GM19438 (cell line): ENCODE measurements around the gene TRIM44.
"Not testable (repeated sequence)": the region's sequence is repeated elsewhere in the genome, so short reads cannot be mapped to it uniquely, and the experiment has no call there.

Source experiments
- ATAC-seq: cut with Tn5 transposase; IDR thresholded peaks from one replicate; pipeline ENCODE4 v1.9.1; 2021; ENCODE audit warnings: low read depth; ENCODE audit not compliant: unreplicated experiment

TRIM44 gene

DNA sequence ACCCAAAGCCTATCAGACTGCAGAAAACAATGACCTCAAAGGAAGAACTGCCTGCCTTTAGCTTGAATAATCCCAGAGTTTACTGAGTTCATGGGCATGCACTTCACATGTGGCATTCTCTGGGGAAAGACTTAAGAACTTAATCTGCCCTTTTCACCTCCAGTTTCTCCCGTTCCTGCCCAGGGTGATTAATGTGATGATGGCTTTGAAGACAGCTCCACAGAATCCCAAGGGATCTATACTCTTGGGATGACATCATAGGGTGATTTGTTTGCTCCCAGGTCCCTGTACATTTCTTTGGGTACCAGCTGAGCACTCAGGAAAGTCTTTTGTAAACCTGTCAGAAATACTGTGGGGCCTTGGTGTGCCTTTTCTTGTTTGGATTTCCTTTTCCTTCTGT, 30.3 kb upstream of the TRIM44 start:
- no peak for ATAC-seq

DNA sequence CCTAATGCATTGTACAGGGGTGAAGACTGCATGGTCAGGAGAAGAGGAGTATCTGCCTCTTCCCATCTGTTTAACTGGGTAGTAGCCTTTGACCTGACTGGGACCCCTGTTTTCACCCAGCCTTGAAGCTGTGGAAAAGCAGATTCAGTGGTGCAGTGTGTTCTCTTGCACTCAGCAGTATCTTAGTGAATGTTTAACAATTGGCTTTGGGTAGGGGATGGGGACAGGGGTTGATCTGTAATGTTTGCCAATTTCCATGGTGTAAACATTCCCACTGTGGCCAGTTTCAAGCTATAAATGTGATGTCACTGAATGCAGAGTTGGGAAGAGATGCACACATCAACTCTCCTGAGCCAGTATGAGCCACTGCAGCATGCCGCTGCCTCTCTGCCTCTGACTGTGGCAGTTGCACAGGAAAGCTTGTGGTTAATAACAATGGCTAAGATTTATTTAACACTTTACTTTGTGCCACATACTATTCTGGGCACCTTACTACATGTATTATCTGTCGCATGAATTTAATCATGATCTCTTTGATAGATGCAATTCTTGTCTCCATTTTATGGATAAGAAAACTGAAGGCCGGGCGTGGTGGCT, 28.6 kb upstream of the TRIM44 start:
- no peak for ATAC-seq

DNA sequence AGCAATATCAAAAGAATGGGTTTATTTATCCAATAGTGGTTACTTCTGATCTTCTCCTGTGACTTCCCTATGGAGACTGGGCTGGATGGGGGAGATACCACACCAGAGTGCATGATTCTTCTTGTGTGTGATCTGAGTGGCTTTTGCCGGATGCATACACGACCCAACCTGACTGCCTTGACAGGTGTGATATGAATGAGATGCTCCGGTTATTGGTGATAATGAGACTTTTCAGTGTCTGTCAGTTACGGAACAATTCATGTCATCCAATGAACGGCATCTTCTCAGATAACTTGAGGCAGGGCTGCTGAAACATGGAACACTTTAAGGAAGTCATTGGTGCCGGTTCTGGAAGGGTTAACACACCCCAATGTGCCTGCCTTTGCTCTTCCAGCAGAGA, 26.6 kb upstream of the TRIM44 start:
- no peak for ATAC-seq

DNA sequence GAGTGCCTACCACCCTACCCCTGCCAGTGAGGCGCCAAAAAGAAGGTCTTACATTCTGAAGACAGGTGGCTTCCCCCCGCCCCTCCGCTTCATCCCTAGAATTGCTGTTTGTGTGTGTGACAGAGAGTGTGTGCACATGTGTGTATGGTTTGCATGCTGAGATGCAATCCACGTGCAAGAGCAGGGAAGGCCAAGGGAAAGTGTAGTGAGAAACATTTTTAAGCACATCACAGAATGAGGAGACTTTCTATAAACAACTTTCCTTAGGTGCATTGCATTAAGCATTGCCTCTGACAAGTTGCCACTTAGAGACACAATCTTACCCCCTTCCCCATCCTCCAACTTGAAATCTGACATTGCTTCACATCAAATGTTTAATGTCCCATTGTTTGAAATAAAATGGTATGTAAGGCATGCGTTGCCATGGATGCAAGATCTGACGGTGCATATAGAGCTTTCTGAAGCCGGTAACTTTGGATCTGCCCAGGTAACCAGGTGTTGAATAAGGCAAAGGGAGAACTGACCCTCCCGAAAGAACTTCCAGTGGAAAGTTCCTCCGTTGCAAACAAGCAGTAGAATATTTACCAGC, 22.9 kb upstream of the TRIM44 start:
- ATAC-seq, result no peak

DNA sequence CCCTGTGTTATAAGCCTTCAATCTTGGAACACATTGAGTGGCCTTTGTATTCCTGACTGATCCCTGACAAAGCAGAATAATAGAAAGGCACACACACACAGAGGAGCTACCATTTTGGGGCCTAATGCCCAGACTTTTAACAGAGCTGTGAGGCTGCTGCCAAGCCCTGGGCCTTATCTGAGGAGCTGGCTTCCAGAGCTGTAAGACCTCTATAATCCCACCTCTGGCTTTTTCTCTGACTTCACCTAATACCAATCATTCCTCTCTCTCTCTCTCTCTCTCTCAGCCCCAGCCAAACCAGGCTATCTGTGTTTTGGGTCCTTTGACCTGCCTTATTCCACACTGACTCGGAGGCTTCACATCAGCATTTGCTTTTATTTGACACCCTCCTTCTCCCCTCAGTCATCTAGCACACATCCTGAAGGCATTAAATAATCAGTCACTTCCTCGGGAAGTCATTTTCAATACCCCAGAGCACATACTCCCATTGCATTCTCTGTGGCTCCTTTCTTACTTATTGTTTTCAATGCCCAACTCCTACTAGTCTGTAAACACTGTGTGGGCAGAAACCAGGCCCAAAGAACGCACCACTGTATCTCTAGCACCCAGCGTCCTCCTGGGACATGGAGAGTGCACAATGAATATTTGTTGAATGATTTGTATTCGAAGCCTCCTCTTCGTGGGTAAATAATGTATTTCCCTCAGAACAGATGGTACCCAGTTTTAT, 21.2 kb upstream of the TRIM44 start:
- no peak for ATAC-seq

DNA sequence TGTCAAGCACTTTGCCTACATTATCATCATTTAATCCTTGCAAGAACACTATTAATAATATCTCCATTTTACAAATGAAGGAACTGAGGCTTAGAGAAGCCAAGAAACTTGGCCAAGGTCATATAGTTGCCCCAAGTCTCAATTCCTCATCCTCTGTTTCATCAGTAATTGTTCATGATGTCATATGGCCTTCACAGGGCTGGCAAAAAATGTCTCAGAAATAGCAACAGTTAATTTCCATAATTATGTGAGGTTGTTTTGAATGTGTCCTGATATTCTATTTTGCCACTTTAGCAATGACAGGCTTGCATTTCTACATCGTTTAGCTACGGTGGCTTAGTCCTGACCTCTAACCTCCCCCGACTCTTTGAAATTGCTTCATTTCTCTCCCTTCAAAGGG, 20.6 kb upstream of the TRIM44 start:
- ATAC-seq, result no peak

DNA sequence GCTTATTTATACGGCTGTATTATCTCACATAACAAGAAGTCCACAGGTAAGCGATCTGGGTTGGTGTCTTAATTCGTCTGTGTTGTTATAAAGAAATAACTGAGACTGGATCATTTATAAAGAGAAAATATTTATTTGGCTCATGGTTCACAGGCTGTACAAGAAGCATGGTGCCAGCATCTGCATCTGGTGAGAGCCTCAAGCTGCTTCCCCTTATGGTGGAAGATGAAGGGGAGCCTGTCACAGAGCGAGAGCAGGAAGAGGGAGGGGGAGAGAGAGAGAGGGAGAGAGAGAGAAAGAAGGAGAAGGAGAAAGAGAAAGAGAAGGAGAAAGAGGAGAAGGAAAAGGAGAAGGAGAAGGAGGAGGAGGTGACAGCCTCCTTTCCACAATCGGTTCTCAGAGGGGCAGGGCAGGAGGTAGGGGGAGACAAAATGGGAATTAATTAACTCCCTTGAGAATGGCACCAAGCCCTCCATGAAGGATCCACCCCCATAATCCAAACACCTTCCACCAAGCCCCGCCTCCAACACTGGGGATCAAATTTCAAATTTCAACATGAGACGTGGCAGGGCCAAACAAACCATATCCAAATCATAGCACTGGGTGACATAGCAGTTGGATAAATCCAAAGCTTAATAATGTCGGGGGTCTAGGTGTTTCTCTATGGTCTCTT, 15.0 kb upstream of the TRIM44 start:
- ATAC-seq, result no peak

DNA sequence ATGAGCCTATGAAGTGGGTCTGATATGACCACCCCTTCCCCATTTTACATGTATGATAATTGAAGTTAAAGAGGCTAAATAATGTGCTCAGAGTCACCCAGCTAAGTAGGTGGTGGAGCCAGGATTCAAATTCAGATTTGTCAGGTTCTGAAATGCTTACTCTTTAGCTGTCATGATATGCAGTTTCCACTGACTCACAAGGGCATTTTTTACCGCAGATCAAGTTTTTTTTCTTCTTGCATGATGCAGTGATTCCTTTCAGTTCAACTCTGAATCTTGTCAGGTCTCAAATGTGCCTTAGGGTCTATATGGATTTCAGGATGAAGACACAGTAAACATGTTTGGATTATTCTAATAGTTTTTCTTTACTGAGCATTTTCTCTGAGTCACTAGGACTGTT, 12.6 kb upstream of the TRIM44 start:
- no peak for ATAC-seq

DNA sequence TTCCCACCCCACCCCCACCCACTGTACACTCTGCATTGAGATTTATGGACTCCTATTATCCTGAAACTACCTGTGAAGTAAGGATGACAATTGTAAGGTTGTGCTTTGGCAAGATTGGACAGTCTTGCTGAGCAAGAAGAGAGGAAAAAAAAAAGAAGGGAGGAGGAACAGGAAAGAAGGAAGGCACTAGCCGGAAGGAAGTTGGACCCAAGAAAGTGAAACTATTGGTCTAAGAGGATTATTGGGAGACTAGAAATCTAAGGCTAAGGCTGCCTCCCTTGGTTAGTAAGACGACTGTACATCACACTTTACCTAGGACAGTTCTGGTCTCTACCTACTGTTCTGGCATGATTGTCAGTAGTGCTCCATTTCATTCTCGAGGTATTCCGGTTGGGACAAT, 12.1 kb upstream of the TRIM44 start:
- no peak for ATAC-seq

DNA sequence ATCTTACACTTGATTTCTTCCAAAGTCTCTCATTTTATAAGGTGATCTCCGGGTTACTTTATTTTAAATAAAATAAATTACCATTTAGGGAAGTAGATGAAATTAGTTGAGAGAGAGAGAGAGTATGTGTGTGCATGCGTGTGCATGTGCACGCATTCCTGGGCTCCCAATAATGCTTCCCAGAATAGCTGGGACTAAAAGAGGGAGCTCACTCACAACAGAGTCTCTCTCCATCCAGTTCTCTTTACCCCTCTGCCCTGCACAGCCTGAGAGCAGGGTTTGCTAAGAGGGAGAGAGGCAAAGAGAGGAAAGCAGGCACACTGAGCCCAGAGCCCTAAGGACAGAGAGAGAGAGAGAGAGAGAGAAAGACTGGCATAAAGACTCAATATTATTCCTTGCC, 11.3 kb upstream of the TRIM44 start:
- ATAC-seq, result no peak

DNA sequence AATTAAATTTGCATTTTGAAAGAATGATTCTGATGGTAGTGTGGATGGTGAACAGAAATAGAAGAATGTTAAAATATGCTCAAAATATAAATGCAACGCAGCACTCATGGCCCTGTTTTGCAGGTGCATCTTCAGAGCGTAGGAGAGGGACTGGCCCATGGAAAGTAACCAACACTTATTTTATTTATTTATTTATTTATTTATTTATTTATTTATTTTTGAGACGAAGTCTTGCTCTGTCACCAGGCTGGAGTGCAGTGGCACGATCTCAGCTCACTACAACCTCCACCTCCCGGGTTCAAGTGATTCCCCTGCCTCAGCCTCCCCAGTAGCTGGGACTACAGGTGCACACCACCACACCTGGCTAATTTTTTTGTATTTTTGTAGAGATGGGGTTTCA, 9.8 kb upstream of the TRIM44 start:
- ATAC-seq, result not testable (repeated sequence)

DNA sequence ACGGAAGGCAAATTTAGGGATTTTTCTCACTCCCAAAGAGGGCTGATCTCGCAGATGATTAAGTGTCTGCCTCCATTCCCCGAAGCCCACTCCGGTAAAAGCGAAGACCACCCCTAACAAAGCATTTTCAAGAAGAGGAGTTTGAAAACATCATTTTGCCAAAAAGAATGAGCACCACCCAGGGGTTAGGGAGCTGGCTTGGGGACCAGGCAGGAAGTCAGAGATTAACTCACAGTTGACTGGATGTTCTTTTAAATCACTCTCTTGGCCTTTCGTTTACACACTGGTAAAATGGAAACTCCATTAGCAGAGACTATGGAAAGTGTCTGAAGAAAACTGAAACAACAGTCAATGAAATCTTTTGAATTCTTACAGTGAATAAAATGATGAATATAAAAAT, 7.9 kb upstream of the TRIM44 start:
- ATAC-seq, result no peak

DNA sequence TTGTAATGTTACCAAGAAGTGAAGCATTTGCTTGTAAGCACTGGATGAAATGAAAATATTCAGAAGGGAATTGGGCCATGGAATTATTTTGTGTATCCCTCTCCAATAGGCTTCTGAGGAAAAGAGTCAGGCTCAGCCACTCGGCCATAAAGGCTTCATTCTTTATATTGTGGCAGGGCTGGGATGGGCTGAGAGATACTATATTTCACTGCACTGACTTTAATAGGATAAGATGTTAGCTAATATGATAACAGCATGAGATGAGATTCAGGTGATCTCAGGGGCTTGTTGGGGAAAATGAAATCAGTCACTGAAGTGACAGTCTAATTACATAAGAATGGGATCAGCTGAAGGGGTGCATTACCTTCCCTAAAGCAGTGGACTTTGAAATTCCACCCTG, 7.3 kb upstream of the TRIM44 start:
- ATAC-seq, result no peak

DNA sequence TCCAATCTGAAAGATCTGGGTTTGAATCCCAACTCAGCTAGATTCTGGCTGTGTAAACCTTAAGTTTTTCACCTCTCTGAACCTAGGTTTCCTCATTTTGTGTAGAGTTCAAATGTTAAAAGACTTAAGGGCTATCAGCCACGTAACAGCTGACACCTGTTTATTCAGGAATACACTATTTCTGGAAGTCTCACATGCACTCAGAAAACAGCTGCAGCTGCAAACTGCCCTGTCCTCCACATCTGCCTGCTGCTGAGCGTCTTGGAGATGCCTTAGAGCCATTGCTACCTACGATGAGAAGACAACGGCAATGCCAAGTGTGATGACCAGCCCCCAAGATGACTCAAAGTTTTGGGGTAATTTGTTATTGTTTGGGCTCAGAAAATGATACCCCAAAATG, 6.7 kb upstream of the TRIM44 start:
- no peak for ATAC-seq

DNA sequence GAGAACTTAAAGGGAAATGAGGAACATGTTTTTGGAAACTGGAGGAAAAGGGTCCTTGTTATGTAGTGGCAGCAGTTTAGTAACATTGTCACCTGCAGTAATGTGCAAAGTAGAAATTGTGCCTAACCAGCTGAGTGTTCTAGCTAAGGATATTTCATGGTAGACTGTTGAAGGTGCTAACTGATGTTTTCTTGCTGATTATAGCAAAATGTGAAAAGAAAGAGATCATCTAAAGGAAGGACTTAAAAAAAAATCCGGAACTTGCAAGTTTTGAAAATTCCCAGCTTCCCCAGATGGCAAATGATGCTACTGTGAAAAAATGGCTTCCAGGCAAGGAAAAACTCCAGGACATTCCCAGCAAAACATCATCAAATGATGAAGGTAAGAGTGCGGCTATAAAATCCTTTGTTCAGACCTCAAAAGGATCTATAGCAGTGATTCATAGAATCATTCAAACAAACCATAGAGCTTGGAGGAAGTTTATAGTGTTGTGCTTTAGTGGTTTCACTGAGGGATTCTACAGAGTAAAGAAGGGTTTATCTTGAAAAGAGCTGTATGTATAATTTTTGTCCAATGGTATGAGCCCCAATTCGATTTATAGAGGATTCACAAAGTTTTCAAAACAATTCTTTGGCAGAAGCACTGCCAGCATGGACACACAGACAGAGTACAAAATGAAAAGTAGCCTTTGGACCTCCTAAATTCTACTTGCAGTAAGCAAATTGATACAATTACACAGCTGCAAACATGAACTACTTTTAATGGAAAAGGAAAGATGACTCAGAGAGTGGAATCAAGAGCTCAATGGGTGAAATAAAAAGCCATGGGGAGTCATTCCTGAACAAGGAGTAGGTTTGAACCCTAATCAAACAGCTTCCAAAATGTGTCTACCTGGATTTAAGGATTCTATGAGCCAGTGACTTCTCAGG, 4.3 kb upstream of the TRIM44 start:
- ATAC-seq, result no peak

DNA sequence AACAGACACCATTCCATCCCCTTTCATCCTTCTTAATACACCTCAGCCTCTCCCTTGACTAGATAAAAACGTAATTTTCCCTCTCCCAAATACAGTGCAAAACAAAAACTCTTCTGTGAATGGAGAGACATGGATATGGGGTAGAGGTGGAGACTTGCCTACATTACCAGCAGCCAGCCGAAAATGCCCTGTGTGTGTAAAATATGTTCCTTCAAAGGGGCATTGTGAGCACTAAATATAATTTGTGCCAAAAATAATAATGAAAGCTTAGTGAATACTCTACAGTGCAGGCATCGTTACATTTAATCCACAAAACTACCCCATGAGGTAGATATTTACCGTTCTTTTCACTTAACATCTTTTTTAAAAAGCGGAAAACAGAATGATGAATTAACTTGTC, 1.0 kb upstream of the TRIM44 start:
- ATAC-seq, result no peak

DNA sequence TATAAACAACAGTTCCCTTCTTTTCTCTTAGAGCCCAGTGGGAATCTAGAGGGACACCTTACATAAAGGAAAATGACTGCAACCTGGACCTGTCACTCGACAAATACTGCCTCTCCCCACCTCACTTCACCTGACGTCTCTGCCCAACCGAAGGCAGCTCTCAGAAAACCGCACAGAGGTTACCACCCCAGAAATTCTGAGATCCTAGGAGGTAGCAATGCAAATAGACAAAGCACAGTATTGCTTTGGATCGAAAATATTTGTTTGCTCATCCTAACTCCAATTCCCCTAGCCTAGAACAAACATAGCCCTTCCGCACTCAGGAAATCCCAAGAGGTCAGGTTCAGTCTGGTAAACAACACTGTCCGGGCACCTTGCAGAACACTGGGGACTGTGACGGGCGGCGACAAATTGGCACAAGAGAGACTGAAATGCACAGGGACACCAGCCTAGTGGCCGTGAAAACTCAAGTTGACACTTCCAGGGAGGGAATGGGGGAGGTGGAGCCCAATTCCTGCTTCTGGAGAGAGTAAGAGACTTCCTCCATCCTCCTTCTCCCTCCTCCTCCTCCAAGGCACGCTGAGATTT, 420 bp upstream of the TRIM44 start:
- ATAC-seq, result peak; percentile 51

DNA sequence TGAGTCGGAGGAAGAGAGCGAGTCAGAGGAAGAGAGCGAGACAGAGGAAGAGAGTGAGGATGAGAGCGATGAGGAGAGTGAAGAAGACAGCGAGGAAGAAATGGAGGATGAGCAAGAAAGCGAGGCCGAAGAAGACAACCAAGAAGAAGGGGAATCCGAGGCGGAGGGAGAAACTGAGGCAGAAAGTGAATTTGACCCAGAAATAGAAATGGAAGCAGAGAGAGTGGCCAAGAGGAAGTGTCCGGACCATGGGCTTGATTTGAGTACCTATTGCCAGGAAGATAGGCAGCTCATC, 780 bp downstream of the TRIM44 start:
- ATAC-seq, result no peak

DNA sequence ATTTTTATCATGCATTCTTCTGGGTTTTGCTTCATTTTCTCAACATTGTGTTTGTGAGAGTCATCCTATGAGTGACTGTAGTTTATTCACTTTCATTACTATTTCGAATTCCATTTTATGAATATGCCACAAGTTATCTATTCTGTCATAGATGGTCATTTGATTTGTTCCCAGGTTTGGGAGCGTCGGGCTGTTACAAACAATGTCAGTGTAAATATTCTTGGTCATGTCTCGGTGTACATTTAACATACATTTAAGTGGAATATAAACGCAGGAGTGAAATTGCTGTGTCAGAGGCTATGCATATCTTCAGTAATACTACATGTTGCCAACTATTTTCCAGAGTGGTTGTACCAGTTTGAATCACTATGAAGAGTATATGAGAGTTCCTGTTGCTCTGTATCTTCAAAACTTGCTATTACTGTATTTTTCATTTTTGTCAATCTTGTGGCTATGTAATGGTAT, 2.4 kb downstream of the TRIM44 start:
- no peak for ATAC-seq

DNA sequence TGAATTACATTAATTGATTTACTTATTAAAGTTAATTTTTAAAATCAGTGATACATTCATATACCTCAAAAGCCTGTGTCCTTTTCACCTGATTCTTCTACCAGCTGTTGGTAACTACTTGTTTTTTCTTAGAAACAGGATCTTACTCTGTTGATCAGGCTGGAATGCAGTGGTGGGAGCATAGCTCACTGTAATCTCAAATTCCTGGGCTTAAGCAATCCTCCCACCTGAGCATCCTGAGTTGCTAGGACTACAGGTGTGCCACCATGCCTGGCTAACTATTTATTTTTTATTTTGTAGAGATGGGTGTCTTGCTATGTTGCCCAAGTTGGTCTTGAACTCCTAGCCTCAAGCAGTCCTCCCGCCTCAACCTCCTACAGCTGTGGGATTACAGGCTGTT, 4.7 kb downstream of the TRIM44 start:
- no peak for ATAC-seq
